ENCODE data around the gene ASCC3.

Gene ASCC3

DNA sequence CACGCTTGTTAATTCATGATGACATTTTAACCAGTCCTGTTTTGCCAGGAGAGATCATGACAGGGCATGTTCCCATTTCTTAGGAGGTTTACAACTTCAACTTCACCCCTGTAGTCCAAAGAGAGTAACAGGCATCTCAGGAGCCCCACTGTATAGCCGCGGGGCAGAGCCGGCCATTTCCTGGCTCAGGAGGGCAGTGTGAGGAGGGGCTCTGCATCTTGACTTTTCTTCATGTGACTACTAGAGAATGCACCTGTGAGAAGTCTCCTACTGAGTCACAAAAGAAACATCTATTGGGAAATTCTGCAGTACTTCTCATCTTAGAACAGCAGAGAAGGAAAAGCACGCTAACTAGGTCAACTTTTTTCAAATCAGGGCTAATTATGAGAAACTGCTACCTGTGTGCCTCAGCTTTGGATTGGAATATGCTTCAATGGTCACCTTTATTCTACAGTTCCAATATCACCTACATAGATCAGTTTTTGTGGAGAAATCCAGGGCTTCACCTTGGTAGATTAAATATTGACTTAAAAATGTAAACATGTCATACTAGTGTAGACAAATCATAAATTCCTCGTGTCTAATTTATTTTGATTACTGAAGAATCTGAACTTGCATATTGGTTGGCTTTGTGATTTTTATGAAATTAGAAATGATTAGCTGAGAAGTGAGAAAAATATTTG is 387.8 kb downstream of the ASCC3 start:
- no peak for TF ChIP-seq CTCF (IDR thresholded peaks at IDR 0.05)
- Histone ChIP-seq H3K27ac (no peak overlapping the region), H3K4me3 (ENCODE audit: low read depth in 1 of 2, low read length in 1 of 2) (no peak overlapping the region), H3K9me3 (no peaks in the 10 kb centered on the region), H3K36me3 (no peaks in the 10 kb centered on the region), H3K27me3 (peaks cover 37% of the 10 kb centered on the region), H3K4me1 (ENCODE audit: control insufficient read depth in 1 of 2, insufficient read depth in 1 of 2, low read depth in 1 of 2, low read length in 1 of 2) (no peaks in the 10 kb centered on the region)

- Histone ChIP-seq H3K27ac (no peak overlapping the region), H3K4me3 (ENCODE audit: low read depth in 1 of 2, low read length in 1 of 2) (no peak overlapping the region), H3K36me3 (no peaks in the 10 kb centered on the region), H3K9me3 (no peaks in the 10 kb centered on the region), H3K27me3 (peaks cover 50% of the 10 kb centered on the region), H3K4me1 (ENCODE audit: control insufficient read depth in 1 of 2, insufficient read depth in 1 of 2, low read depth in 1 of 2, low read length in 1 of 2) (no peaks in the 10 kb centered on the region)
- no peak for TF ChIP-seq CTCF (IDR thresholded peaks at IDR 0.05)
Observed at GRCh38 chr6:100491952-100492670, 389.0 kb downstream of the ASCC3 start.

DNA sequence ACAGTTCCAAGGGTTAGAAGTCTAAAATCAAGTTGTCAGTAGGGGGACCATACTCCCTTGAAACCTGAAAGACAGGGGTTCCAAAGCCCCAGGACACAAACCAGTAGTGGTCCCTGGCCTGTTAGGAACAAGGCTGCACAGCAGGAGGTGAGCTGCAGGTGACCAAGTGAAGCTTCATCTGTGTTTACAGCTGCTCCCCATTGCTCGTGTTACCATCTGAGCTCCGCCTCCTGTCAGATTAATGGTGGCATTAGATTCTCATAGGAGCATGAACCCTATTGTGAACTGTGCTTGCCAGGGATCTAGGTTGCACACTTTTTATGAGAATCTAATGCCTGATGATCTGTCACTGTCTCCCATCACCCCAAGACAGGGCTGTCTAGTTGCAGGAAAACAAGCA is 391.1 kb downstream of the ASCC3 start:
- H3K4me3 ChIP-seq (ENCODE audit: low read depth in 1 of 2, low read length in 1 of 2): no peak overlapping the region
- H3K27me3 ChIP-seq: peaks cover 67% of the 10 kb centered on the region
- no peaks in the 10 kb centered on the region for H3K4me1 ChIP-seq (ENCODE audit: control insufficient read depth in 1 of 2, insufficient read depth in 1 of 2, low read depth in 1 of 2, low read length in 1 of 2)
- H3K27ac ChIP-seq: no peak overlapping the region
- H3K9me3 ChIP-seq: no peaks in the 10 kb centered on the region
- H3K36me3 ChIP-seq: no peaks in the 10 kb centered on the region
- TF ChIP-seq CTCF (IDR thresholded peaks at IDR 0.05): no peak

DNA sequence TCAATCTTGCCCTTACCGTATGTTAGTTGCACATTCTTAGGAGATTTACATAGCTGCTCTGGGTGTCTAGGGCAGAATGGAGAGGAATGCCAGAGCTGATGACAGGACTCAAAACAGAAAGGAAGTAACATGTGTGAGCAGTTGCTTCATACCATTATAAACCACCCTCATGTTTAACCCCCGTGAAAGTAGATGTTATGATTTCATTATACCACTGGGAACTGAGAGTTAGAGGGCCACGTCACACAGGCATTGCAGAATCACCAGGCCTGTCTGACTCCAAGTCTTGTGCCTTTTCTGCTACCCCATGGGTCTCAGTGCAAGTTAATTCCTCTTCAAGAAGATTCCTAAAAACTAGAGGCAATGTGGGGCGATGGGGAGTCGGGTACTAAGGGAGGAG is 392.9 kb downstream of the ASCC3 start:
- Histone ChIP-seq H3K9me3 (no peaks in the 10 kb centered on the region), H3K36me3 (no peaks in the 10 kb centered on the region), H3K27ac (no peak overlapping the region), H3K4me3 (ENCODE audit: low read depth in 1 of 2, low read length in 1 of 2) (no peak overlapping the region), H3K27me3 (peaks cover 74% of the 10 kb centered on the region), H3K4me1 (ENCODE audit: control insufficient read depth in 1 of 2, insufficient read depth in 1 of 2, low read depth in 1 of 2, low read length in 1 of 2) (no peaks in the 10 kb centered on the region)
- no peak for TF ChIP-seq CTCF (IDR thresholded peaks at IDR 0.05)

- peaks cover 74% of the 10 kb centered on the region for H3K27me3 ChIP-seq
- no peak for TF ChIP-seq CTCF (IDR thresholded peaks at IDR 0.05)
- no peaks in the 10 kb centered on the region for H3K9me3 ChIP-seq
- H3K4me1 ChIP-seq (ENCODE audit: control insufficient read depth in 1 of 2, insufficient read depth in 1 of 2, low read depth in 1 of 2, low read length in 1 of 2): no peaks in the 10 kb centered on the region
- no peak overlapping the region for H3K27ac ChIP-seq
- no peak overlapping the region for H3K4me3 ChIP-seq (ENCODE audit: low read depth in 1 of 2, low read length in 1 of 2)
- no peaks in the 10 kb centered on the region for H3K36me3 ChIP-seq
Observed at GRCh38 chr6:100487638-100488037, 393.5 kb downstream of the ASCC3 start.
